K562 (cell line): ENCODE data around the gene ASS1. TPM values are rescaled to one million over a fixed set of nuclear protein-coding genes. Genes with fewer than 3 reads are reported as not detected.

ENCODE experiments used
- ATAC-seq: fragments of 200-7000 bp; cut with Tn5 transposase; 3 replicates; pipeline ENCODE4 v1.9.1; 2020; ENCODE audit warnings: moderate library complexity
- BruUV-seq: library from RNA; stranded (reverse); fragments of 400-500 nt; replicated peaks from 2 replicates; lab custom pipeline; 2021; lab: Mats Ljungman, UMichigan
- CTCF ChIA-PET: fragments of 300-600 bp; formaldehyde crosslinking; extraction: SDS; loops from one replicate; lab custom pipeline; 2021; ENCODE audit warnings: low intra/inter-chr PET ratio; lab: Yijun Ruan, JAX
- POLR2A ChIA-PET: fragments of 300-600, 350-650 bp; sonication (Branson Sonifier 250); formaldehyde crosslinking; extraction: SDS; loops from one replicate; lab custom pipeline; 2021; ENCODE audit warnings: antibody characterized with exemption, inconsistent platforms; lab: Yijun Ruan, JAX
- DNase-seq, 4 experiments: peaks; one replicate each; pipeline versions ENCODE4 v3.0.0 to v3.0.0-alpha.2; 2011 to 2018; ENCODE audit warnings: low spot score in 3 of 4, mixed read lengths in 3 of 4; ENCODE audit errors: extremely low read depth in 1 of 4
- FAIRE-seq: peaks from 2 replicates; lab custom pipeline; 2011; peaks lifted over from hg19 to GRCh38; lab: Jason Lieb, UNC
- H2AFZ ChIP-seq: 2 replicates; pipeline ENCODE4 v1.6.0; 2011; ENCODE audit warnings: low read depth, low read length, control low read depth, inconsistent platforms
- H3K27ac ChIP-seq: fragments of 200-600 bp; 3 replicates; pipeline ENCODE4 v1.8.0; 2011; ENCODE audit warnings: low read depth, mild to moderate bottlenecking, control low read depth, inconsistent platforms, low read length, moderate library complexity, mixed read lengths; ENCODE audit errors: extremely low read depth
- H3K27me3 ChIP-seq, 2 experiments: fragments of 300-600 bp in 1 of 2; 2 replicates in 1 of 2; 3 replicates in 1 of 2; pipeline versions ENCODE4 v1.6.0 to v1.8.0; 2011; ENCODE audit warnings: inconsistent platforms in 2 of 2, low read length in 2 of 2, mild to moderate bottlenecking in 1 of 2, mixed read lengths in 1 of 2, moderate library complexity in 1 of 2; ENCODE audit not compliant: control insufficient read depth in 2 of 2, insufficient read depth in 2 of 2
- H3K36me3 ChIP-seq: fragments of 300-600 bp; 3 replicates; pipeline ENCODE4 v1.8.0; 2011; ENCODE audit warnings: mild to moderate bottlenecking, low read length, inconsistent platforms; ENCODE audit not compliant: control insufficient read depth, insufficient read depth
- H3K4me1 ChIP-seq, 2 experiments: fragments of 200-600 bp in 1 of 2; replicated peaks in 1 of 2; 2 replicates in 1 of 2; 3 replicates in 1 of 2; pipeline versions ENCODE4 v1.5.1 to v1.8.0; 2011; ENCODE audit warnings: inconsistent platforms in 2 of 2, low read length in 2 of 2, mild to moderate bottlenecking in 1 of 2, mixed read lengths in 1 of 2, moderate library complexity in 1 of 2; ENCODE audit not compliant: control insufficient read depth in 2 of 2, insufficient read depth in 2 of 2
- H3K4me2 ChIP-seq: 2 replicates; pipeline ENCODE4 v1.6.1; 2011; ENCODE audit warnings: low read length, control low read depth, inconsistent platforms, mixed read lengths; ENCODE audit not compliant: insufficient read depth
- H3K4me3 ChIP-seq: fragments of 200-600 bp; sonication (generic), shearing (Covaris generic); 2 replicates; pipeline ENCODE4 v1.5.1; 2016; ENCODE audit warnings: control low read depth, inconsistent platforms
- H3K79me2 ChIP-seq: fragments of 200-600 bp; 3 replicates; pipeline ENCODE4 v1.8.0; 2011; ENCODE audit warnings: low read length, inconsistent platforms; ENCODE audit not compliant: control insufficient read depth, insufficient read depth
- H3K9ac ChIP-seq, 2 experiments: 2 replicates each; pipeline versions ENCODE4 v1.6.0 to v1.6.1; 2011; ENCODE audit warnings: low read depth in 2 of 2, low read length in 2 of 2, control low read depth in 1 of 2, inconsistent platforms in 1 of 2, mild to moderate bottlenecking in 1 of 2, mixed read lengths in 1 of 2; ENCODE audit not compliant: insufficient read depth in 1 of 2
- H3K9me1 ChIP-seq: one replicate; pipeline ENCODE4 v1.6.0; 2011; ENCODE audit warnings: inconsistent platforms, mild to moderate bottlenecking, low read length, moderate library complexity; ENCODE audit not compliant: control insufficient read depth, insufficient read depth
- H3K9me3 ChIP-seq: replicated peaks from 2 replicates; pipeline ENCODE4 v1.5.1; 2011; ENCODE audit warnings: low read depth, low read length, inconsistent platforms; ENCODE audit not compliant: control insufficient read depth, insufficient read depth
- H4K20me1 ChIP-seq: replicated peaks from 2 replicates; pipeline ENCODE4 v1.6.1; 2011; ENCODE audit warnings: low read length, inconsistent platforms, mixed read lengths; ENCODE audit not compliant: control insufficient read depth, insufficient read depth
- ATF4 ChIP-seq: fragments of 450-650 bp; formaldehyde crosslinking; IDR thresholded peaks from 2 replicates; pipeline ENCODE4 v1.4.0; 2022; ENCODE audit warnings: mild to moderate bottlenecking, moderate library complexity
- PCBP2 ChIP-seq: fragments of 200-400 bp; formaldehyde crosslinking; IDR thresholded peaks from 2 replicates; pipeline ENCODE4 v1.6.1; 2018; ENCODE audit warnings: low read length, low read depth, mild to moderate bottlenecking, moderate library complexity; ENCODE audit not compliant: poor library complexity, severe bottlenecking
- RB1 ChIP-seq: fragments of 450-650 bp; IDR thresholded peaks from 2 replicates; pipeline ENCODE4 v1.6.1; 2017; ENCODE audit warnings: low read depth, mild to moderate bottlenecking
- RBM39 ChIP-seq: fragments of 200-400 bp; formaldehyde crosslinking; optimal IDR thresholded peaks from 2 replicates; pipeline ENCODE3; 2018; ENCODE audit warnings: low read depth, low read length
- SOX6 ChIP-seq: fragments of 450-650 bp; IDR thresholded peaks from 2 replicates; pipeline ENCODE4 v1.6.1; 2014; ENCODE audit warnings: mild to moderate bottlenecking
- ZBTB33 ChIP-seq: sonication (generic); formaldehyde crosslinking; IDR thresholded peaks from 2 replicates; pipeline ENCODE4 v1.8.1; 2023; ENCODE audit warnings: mild to moderate bottlenecking, missing genetic modification reagents
- ZNF140 ChIP-seq: fragments of 250-450 bp; sonication (Bioruptor Pico); IDR thresholded peaks from 2 replicates; pipeline ENCODE4 v1.8.0; 2021; ENCODE audit warnings: moderate library complexity, mild to moderate bottlenecking, inconsistent platforms
- WGBS: fragments of 100-300 bp; shearing (Covaris generic); methylation state at CpG from one replicate; pipeline ENCODE4 v1.1.6; 2016; ENCODE audit warnings: low coverage, mixed read lengths; ENCODE audit not compliant: insufficient coverage; ENCODE audit errors: missing lambda C conversion rate; 5-methylcytosine and 5-hydroxymethylcytosine counted together
- in situ Hi-C: fragments of 300-500 bp; cut with MboI; formaldehyde crosslinking; loops from 4 replicates; pipeline ENCODE4 v1.15.0; 2018; ENCODE audit warnings: inconsistent platforms, mixed read lengths
- intact Hi-C: fragments of 100-400 bp; cut with micrococcal nuclease; formaldehyde crosslinking; loops from 2 replicates; pipeline ENCODE4 v1.14.2; 2022
- polyA plus RNA-seq, 8 experiments: library from polyadenylated mRNA; depleted of rRNA in 4 of 8; stranded (reverse) in 5 of 8; unstranded in 3 of 8; fragments of >200 nt; fragmentation: Nextera tagmentation in 2 of 8; fragmentation: Illumina TruSeq in 1 of 8; extraction: Ambion mirVana in 2 of 8; extraction: Trizol in 1 of 8; gene quantifications; 2 replicates each; pipeline versions ENCODE4 v1.2.1 to v1.2.3, GENCODE V29; 2011 to 2014; ENCODE audit warnings: inconsistent platforms in 1 of 8, missing spikeins in 1 of 8
- total RNA-seq, 7 experiments: library from RNA; depleted of rRNA in 6 of 7; stranded (reverse); fragments of >200 nt in 6 of 7; fragmentation: Illumina TruSeq in 2 of 7; extraction: Trizol in 2 of 7; gene quantifications; 2 replicates each; pipeline versions ENCODE4 v1.2.1 to v1.2.3, GENCODE V29; 2011 to 2021; ENCODE audit warnings: low replicate concordance in 1 of 7

ASS1 gene
- total and polyA plus RNA-seq, 9 of the 15 experiments (the other 6 are each of a cell fraction or from before 2014, with no cell fraction given) = 1.5 to 5.7 (median 3.7) TPM

- intact Hi-C loops (no loop called here), in situ Hi-C loops (no loop called here)
- DNase-seq (no peak), FAIRE-seq (no peak), ATAC-seq (no peak)
- WGBS = 74% methylated on average over 30 of the region's 31 CpGs
- no peaks in the 10 kb centered on the region for H4K20me1 ChIP-seq
- H3K9me1 ChIP-seq = no peaks in the 10 kb centered on the region
- no peak overlapping the region for H2AFZ ChIP-seq
- no peaks in the 10 kb centered on the region for H3K27me3 ChIP-seq
- BruUV-seq = no TSS peak
- no peaks in the 10 kb centered on the region for H3K9me3 ChIP-seq
- TF ChIP-seq ZNF140 (no peak), RB1 (no peak), RBM39 (no peak), ATF4 (CRISPR knock-in tag) (no peak), ZBTB33 (peak; percentile 36; the same call in 1 of the 2 replicates), PCBP2 (no peak), SOX6 (no peak)
- no peaks in the 10 kb centered on the region for H3K79me2 ChIP-seq
- H3K4me2 ChIP-seq = no peak overlapping the region
- no peaks in the 10 kb centered on the region for H3K36me3 ChIP-seq
- peaks cover 9 to 53% of the 10 kb centered on the region in 2 experiments for H3K4me1 ChIP-seq
- ChIA-PET CTCF (no interaction called here), POLR2A (interaction anchor here (1.2 kb wide), 1 partner anchor 46 kb away, joined by 3 read pairs; no protein-coding TSS in a partner anchor)
- peak overlapping the region in 1 of 2 experiments; percentile 37; a peak in 2 of 4 replicates for H3K9ac ChIP-seq
- H3K4me3 ChIP-seq = no peak overlapping the region
- H3K27ac ChIP-seq = no peak overlapping the region
These were observed 82.3 kb downstream of the ASS1 start for GRCh38 chr9:130526854-130527650.
